ENCODE data around the gene TSFM. TPM values are rescaled to one million over a fixed set of nuclear protein-coding genes. Genes with fewer than 3 reads are reported as not detected.

TSFM gene
- total RNA-seq, 2 experiments from 2014 or later = 35.2 to 49.8 TPM

DNA sequence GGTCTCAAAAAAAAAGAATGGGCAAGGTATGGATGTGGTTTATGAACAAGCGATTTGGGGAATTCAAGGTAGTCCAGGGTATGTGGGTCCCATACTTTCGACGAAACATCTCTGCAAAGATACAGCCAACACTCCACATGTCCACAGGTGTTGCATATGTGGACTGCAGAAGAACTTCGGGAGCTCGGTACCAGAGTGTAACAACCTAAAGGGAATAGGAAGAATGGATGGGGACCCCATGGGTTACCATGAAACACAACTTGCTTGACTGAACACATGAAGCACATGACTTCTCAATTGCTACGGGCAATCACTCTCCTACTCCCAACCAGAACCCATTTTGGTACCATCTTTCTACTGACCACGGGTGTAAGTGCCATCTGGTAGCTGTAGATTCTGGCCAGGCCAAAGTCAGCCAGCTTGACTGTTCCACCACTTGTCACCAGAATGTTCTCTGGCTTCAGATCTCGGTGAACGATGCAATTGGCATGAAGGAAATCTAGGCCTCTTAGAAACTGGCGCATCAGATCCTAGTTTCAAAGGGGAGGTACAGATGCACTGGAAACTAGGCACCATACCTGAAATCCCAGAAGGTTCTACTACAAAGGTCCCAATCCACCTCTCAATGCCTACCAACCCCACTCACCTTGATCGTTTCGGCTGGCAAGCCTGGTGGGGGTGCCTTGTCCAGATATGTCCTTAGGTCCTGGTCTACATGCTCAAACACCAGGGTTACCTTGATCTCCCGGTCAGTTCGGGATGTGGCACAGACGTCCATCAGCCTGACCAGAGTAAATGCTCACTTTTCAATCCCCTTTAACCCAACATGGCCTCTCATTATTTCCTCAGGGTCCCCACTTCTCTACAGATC is 31.8 kb upstream of the TSFM start:
- Histone ChIP-seq H3K9me2 (ENCODE audit: insufficient read depth, low read length) (no peaks in the 10 kb centered on the region), H3K79me2 (ENCODE audit: insufficient read depth, low read depth, low read length) (peaks cover 32% of the 10 kb centered on the region), H3K4me3 (ENCODE audit: low read depth, low read length, poor library complexity, severe bottlenecking) (peak overlapping the region; percentile 92), H3K9me3 (ENCODE audit: low read length) (no peaks in the 10 kb centered on the region), H3K36me3 (ENCODE audit: insufficient read depth, low read length) (peaks cover 56% of the 10 kb centered on the region), H3K4me2 (ENCODE audit: low read length) (peak overlapping the region; percentile 89), H2AFZ (ENCODE audit: low read length) (no peak overlapping the region), H3K27ac (ENCODE audit: low read depth, low read length, poor library complexity, severe bottlenecking) (peak overlapping the region; percentile 42), H4K20me1 (ENCODE audit: insufficient read depth, low read length) (no peaks in the 10 kb centered on the region), H3K4me1 (ENCODE audit: insufficient read depth, low read length, poor library complexity, severe bottlenecking) (peaks cover 31% of the 10 kb centered on the region)
- BruUV-seq (replicated peaks) = no TSS peak
- ChIA-PET CTCF (ENCODE audit: unreplicated experiment) (no interaction called here), POLR2A (interaction anchor here (1.2 kb wide), 1 partner anchor 10 kb away, joined by 4 read pairs; no protein-coding TSS in a partner anchor)
- no peak for DNase-seq (ENCODE audit: low spot score)
- TF ChIP-seq, protein P1, sequence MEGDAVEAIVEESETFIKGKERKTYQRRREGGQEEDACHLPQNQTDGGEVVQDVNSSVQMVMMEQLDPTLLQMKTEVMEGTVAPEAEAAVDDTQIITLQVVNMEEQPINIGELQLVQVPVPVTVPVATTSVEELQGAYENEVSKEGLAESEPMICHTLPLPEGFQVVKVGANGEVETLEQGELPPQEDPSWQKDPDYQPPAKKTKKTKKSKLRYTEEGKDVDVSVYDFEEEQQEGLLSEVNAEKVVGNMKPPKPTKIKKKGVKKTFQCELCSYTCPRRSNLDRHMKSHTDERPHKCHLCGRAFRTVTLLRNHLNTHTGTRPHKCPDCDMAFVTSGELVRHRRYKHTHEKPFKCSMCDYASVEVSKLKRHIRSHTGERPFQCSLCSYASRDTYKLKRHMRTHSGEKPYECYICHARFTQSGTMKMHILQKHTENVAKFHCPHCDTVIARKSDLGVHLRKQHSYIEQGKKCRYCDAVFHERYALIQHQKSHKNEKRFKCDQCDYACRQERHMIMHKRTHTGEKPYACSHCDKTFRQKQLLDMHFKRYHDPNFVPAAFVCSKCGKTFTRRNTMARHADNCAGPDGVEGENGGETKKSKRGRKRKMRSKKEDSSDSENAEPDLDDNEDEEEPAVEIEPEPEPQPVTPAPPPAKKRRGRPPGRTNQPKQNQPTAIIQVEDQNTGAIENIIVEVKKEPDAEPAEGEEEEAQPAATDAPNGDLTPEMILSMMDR (conservative IDR thresholded peaks at IDR 0.05; ENCODE audit: low read length) = no peak
- no peak for TF ChIP-seq EZH2phosphoT487 (IDR thresholded peaks at IDR 0.05; ENCODE audit: borderline replicate concordance, low read depth, low read length)
- intact Hi-C loops (cut with micrococcal nuclease; ENCODE audit: unreplicated experiment) = loop anchor here (5.0 kb wide), 2 partner anchors 228 to 508 kb away; partner anchors contain the start of genes DDIT3 and MBD6

DNA sequence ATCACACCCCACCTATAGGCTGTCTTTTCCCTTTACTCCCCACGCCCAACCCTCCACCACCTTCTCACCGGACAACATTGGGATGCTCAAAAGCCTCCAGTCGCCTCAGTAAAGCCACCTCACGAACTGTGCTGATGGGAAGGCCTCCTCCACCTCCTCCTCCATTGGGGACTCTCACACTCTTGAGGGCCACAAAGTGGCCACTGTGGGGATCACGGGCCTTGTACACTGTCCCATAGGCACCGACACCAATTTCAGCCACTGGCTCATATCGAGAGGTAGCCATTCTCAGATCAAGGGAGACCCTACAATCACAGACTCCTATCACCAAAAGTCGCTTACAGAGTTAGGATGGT is 31.2 kb upstream of the TSFM start:
- Histone ChIP-seq H3K4me1 (ENCODE audit: insufficient read depth, low read length, poor library complexity, severe bottlenecking) (peaks cover 34% of the 10 kb centered on the region), H3K4me3 (ENCODE audit: low read depth, low read length, poor library complexity, severe bottlenecking) (peak overlapping the region; percentile 92), H3K4me2 (ENCODE audit: low read length) (peak overlapping the region; percentile 89), H3K27ac (ENCODE audit: low read depth, low read length, poor library complexity, severe bottlenecking) (peak overlapping the region; percentile 42), H4K20me1 (ENCODE audit: insufficient read depth, low read length) (no peaks in the 10 kb centered on the region), H3K9me2 (ENCODE audit: insufficient read depth, low read length) (no peaks in the 10 kb centered on the region), H3K36me3 (ENCODE audit: insufficient read depth, low read length) (peaks cover 50% of the 10 kb centered on the region), H3K9me3 (ENCODE audit: low read length) (no peaks in the 10 kb centered on the region), H2AFZ (ENCODE audit: low read length) (no peak overlapping the region; the same call in 1 of the 2 replicates), H3K79me2 (ENCODE audit: insufficient read depth, low read depth, low read length) (peaks cover 32% of the 10 kb centered on the region)
- intact Hi-C loops (cut with micrococcal nuclease; ENCODE audit: unreplicated experiment) = loop anchor here (5.0 kb wide), 2 partner anchors 229 to 509 kb away; partner anchors contain the start of genes DDIT3 and MBD6
- DNase-seq (ENCODE audit: low spot score) = no peak
- TF ChIP-seq, protein P1 (conservative IDR thresholded peaks at IDR 0.05; ENCODE audit: low read length) = no peak
- TF ChIP-seq EZH2phosphoT487 (IDR thresholded peaks at IDR 0.05; ENCODE audit: borderline replicate concordance, low read depth, low read length) = no peak
- no TSS peak for BruUV-seq (replicated peaks)
- ChIA-PET POLR2A (interaction anchor here (0.7 to 1.2 kb wide), 2 partner anchors 10 to 99 kb away, joined by 3 to 4 read pairs; no protein-coding TSS in a partner anchor), CTCF (ENCODE audit: unreplicated experiment) (interaction anchor here (0.5 kb wide), 1 partner anchor 190 kb away, joined by 4 read pairs; no protein-coding TSS in a partner anchor)

All from OCI-LY7 (cell line).